ENCODE data around the gene PRPF6. TPM values are rescaled to one million over a fixed set of nuclear protein-coding genes. Genes with fewer than 3 reads are reported as not detected.
A peak's percentile ranks its signal among the peaks of the same experiment; 100 is the strongest.

The PRPF6 gene
- total RNA-seq, 2 donors from 2014 or later, result 42.3 to 52.1 TPM

DNA sequence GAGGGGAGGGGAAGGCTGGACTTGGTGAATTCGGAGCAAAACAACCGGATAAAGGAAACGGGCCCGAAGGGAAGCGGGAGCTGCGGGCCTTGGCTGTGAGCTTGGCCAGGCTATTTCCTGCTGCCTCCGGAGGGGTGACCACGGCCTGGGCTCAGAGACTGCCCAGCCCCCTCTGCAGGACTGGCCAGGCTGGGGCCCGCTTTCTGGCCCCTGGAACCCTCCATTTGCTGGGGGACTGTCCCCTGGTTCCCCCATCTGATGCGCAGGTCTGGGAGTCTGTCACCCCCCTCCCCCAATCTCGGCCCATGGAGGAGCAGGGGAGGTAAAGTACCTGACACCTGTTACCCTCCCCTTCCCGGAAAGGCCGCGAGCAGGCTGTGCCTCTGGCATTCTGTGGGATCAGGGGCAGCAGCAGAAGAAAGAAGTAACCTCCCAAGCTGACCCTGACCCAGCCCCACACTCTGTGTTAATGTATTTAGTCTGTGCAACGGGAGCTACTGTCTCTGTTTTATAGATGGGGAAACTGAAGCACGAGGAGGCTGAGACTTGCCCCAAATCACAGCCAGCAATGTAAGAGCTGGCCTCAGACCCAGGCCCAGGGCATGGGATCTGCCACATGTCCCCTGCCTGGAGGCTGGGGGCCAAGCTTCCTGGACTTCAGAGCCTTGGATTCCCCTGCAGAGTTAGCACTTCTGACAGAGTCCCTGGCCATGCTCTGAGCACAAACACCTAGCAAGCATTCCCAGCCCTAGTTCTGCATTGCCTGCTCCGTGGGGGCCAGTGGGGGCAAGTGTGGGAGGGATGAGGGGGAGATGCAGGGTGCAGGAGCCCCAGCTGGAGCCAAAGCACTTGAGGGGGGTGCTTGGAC is 58.6 kb downstream of the PRPF6 start:
- no peak overlapping the region for H3K4me3 ChIP-seq
- peaks cover 34% of the 10 kb centered on the region for H3K4me1 ChIP-seq
- no peaks in the 10 kb centered on the region for H3K9me3 ChIP-seq
- peaks cover 0 to 5% of the 10 kb centered on the region in 2 donors for H3K27me3 ChIP-seq
- no peak for TF ChIP-seq POLR2A (IDR thresholded peaks at IDR 0.05)
- TF ChIP-seq, protein P1, sequence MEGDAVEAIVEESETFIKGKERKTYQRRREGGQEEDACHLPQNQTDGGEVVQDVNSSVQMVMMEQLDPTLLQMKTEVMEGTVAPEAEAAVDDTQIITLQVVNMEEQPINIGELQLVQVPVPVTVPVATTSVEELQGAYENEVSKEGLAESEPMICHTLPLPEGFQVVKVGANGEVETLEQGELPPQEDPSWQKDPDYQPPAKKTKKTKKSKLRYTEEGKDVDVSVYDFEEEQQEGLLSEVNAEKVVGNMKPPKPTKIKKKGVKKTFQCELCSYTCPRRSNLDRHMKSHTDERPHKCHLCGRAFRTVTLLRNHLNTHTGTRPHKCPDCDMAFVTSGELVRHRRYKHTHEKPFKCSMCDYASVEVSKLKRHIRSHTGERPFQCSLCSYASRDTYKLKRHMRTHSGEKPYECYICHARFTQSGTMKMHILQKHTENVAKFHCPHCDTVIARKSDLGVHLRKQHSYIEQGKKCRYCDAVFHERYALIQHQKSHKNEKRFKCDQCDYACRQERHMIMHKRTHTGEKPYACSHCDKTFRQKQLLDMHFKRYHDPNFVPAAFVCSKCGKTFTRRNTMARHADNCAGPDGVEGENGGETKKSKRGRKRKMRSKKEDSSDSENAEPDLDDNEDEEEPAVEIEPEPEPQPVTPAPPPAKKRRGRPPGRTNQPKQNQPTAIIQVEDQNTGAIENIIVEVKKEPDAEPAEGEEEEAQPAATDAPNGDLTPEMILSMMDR (IDR thresholded peaks at IDR 0.05), result peak in 1 of 7 experiments; percentile 4
- ATAC-seq (peak; percentile 29), DNase-seq (no peak)
- H3K27ac ChIP-seq, result peak overlapping the region; percentile 25 to 82 (median 58)
- 10 to 14% methylated on average over 4 to 17 of the region's 17 CpGs for WGBS, 2 donors
- intact Hi-C loops (cut with DNase I), result loop anchor here (5.0 kb wide), 1 partner anchor 78 kb away; no protein-coding TSS in a partner anchor
- H3K36me3 ChIP-seq (replicated peaks in 1 of 2; ENCODE audit: insufficient read depth in 1 of 2, low read depth in 2 of 2), result no peaks in the 10 kb centered on the region

DNA sequence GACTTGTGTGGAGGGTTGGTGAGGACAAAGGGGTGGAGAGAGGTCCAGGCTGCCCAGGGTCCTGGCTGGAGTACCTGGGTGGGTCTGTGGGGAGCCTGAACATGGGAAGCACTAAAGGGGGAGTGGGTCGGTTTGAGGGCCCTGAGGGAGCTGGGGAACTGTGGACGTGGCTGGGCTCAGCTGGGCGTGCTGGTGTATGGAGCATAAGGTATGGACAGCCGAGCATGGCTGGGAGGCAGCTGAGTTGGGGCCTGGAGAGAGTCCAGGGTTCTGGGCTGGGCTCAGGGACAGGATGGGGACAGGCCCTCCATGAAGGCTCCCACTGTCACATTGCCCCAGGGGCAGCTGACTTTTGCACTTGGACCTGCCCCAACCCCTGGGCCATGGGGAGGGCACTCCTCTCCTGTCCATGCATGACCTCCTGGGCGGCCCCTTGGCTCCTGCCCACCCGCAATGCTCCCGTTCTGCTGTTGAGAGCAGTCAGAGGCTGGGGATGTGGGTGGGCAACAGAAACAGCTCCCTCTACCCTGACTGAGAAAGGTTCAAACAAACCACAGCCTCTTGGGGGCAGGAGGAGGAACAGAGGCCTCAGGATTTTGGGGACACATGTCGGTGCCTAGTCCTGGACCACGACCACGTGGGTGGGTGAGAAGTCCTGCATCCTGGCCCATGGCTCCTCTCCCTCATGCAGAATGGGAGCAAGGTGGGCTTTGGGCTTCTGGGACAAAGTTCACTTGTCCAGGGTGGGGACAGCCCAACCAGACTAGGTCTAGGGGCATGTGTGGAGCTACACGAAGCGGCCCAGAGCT is 59.5 kb downstream of the PRPF6 start:
- TF ChIP-seq, protein P1 (IDR thresholded peaks at IDR 0.05), result no peak
- Histone ChIP-seq H3K36me3 (replicated peaks in 1 of 2; ENCODE audit: insufficient read depth in 1 of 2, low read depth in 2 of 2) (no peaks in the 10 kb centered on the region), H3K27me3 (peaks cover 0 to 5% of the 10 kb centered on the region in 2 donors), H3K9me3 (no peaks in the 10 kb centered on the region), H3K4me3 (no peak overlapping the region), H3K4me1 (peaks cover 34% of the 10 kb centered on the region), H3K27ac (no peak overlapping the region)
- ATAC-seq, result no peak
- no peak for DNase-seq
- intact Hi-C loops (cut with DNase I), result no loop called here
- 63 to 74% methylated on average over 5 to 9 of the region's 12 CpGs for WGBS, 2 donors

DNA sequence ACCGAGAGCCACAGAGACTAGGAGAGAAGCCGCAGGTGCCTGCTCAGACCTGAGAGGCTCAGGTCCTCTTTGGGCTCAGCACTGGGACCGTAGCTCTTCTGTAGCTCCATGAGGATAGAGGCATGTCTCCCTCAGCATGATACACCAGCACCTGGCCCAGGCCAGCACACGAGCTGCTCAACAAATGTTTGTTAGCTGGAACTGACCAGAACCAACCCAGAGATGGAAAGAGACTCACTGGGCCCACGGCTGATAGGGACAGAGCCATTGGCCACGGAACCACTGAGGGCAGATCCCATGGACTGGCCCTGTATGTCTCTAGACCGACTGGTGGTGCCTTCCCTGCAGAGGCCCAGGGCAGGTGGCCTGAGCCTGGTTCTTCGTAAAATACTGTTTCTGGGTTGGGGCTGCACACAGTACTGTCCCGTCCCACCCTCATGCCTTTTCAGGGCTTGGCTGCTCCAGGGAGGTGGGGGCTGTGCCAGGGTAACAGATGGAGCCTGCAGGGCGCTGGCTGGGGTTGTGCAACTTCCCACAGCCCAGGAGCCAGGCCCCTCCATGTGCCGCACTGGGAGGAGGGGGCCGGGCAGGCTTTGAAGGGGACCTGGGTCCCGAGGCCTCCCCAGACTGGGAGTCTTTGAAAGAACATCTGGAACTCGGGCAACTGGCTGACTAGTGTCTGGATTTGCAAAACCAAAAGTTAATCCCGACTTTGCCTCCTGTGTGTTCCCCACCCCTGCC is 60.3 kb downstream of the PRPF6 start:
- Histone ChIP-seq H3K27me3 (peaks cover 0 to 5% of the 10 kb centered on the region in 2 donors), H3K36me3 (replicated peaks in 1 of 2; ENCODE audit: insufficient read depth in 1 of 2, low read depth in 2 of 2) (no peaks in the 10 kb centered on the region), H3K9me3 (no peaks in the 10 kb centered on the region), H3K4me1 (peaks cover 34% of the 10 kb centered on the region), H3K27ac (no peak overlapping the region), H3K4me3 (no peak overlapping the region)
- ATAC-seq (no peak), DNase-seq (no peak)
- no peak for TF ChIP-seq POLR2A (IDR thresholded peaks at IDR 0.05)
- TF ChIP-seq, protein P1 (IDR thresholded peaks at IDR 0.05), result no peak
- intact Hi-C loops (cut with DNase I), result no loop called here
- 56 to 66% methylated on average over 7 to 14 of the region's 15 CpGs for WGBS, 2 donors

DNA sequence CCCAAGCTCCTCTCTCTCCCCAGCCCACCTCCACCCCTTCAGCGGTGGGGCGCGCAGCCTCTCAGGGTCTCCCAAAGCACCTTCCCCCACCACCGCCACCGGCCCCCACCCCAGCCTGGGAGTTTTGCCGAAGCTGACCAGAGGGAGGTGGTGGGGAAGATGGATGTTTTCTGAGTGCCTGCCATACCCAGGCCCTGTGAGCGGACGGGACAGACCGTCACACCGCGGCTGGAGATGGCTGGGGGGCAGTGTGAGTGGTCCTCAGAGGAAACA is 60.8 kb downstream of the PRPF6 start:
- ATAC-seq, result no peak
- Histone ChIP-seq H3K9me3 (no peaks in the 10 kb centered on the region), H3K4me3 (no peak overlapping the region), H3K4me1 (peaks cover 34% of the 10 kb centered on the region), H3K27me3 (peaks cover 0 to 5% of the 10 kb centered on the region in 2 donors), H3K36me3 (replicated peaks in 1 of 2; ENCODE audit: insufficient read depth in 1 of 2, low read depth in 2 of 2) (no peaks in the 10 kb centered on the region), H3K27ac (peak overlapping the region in 1 of 4 donors; percentile 38)
- no peak for DNase-seq
- TF ChIP-seq, protein P1 (IDR thresholded peaks at IDR 0.05), result no peak
- no peak for TF ChIP-seq POLR2A (IDR thresholded peaks at IDR 0.05)
- intact Hi-C loops (cut with DNase I), result no loop called here
- WGBS, 2 donors, result 20 to 57% methylated on average over 1 to 11 of the region's 11 CpGs

Data from body of pancreas (tissue), 4 donors.